Kidney epithelial cell (primary cell): ENCODE data around the gene IL17RD. TPM values are rescaled to one million over a fixed set of nuclear protein-coding genes. Genes with fewer than 3 reads are reported as not detected.

ENCODE experiments used
- DNase-seq: peaks from one replicate; pipeline ENCODE4 v3.0.0-alpha.2; 2010; ENCODE audit warnings: low read depth
- H3K27me3 ChIP-seq: 2 replicates; pipeline ENCODE4 v1.6.0; 2011; ENCODE audit warnings: low read length; ENCODE audit not compliant: control insufficient read depth, insufficient read depth
- H3K36me3 ChIP-seq: 2 replicates; pipeline ENCODE4 v1.5.1; 2011; ENCODE audit warnings: low read length; ENCODE audit not compliant: control insufficient read depth, insufficient read depth
- H3K4me3 ChIP-seq: 2 replicates; pipeline ENCODE4 v1.5.1; 2011; ENCODE audit warnings: low read depth, mild to moderate bottlenecking, control low read depth, low read length
- CTCF ChIP-seq: IDR thresholded peaks from 2 replicates; pipeline ENCODE4 v1.5.1; 2011; ENCODE audit warnings: mild to moderate bottlenecking, moderate library complexity, low read length, control low read depth, inconsistent platforms; ENCODE audit not compliant: insufficient read depth, poor library complexity, severe bottlenecking
- total RNA-seq: library from RNA; depleted of rRNA; stranded (reverse); fragments of >200 nt; gene quantifications from 2 replicates; pipeline ENCODE4 v1.2.3, GENCODE V29; 2015

The IL17RD gene
- total RNA-seq, 1 donor from 2014 or later, result 25.7 TPM

DNA sequence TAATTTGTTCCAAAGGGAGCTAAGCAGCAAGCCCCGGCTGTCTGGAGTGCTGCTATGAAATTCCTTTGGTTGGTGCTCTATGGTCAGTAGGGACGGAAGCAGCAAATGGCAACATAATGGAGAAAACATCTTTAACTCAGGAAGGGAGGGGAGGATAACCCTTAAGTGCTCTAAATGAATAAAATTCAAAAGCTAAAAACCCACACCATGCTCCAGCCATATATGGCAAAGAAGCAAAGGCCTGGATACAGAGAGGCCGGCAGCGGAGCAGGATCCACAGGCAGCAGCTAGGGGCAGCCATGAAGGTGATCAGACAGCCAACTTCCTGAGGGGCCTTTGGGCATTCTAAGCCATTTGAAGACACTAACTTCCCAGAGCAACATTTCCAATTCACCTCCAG, 38.9 kb downstream of the IL17RD start:
- Histone ChIP-seq H3K27me3 (no peaks in the 10 kb centered on the region), H3K36me3 (no peaks in the 10 kb centered on the region), H3K4me3 (no peak overlapping the region)
- no peak for TF ChIP-seq CTCF
- no peak for DNase-seq

DNA sequence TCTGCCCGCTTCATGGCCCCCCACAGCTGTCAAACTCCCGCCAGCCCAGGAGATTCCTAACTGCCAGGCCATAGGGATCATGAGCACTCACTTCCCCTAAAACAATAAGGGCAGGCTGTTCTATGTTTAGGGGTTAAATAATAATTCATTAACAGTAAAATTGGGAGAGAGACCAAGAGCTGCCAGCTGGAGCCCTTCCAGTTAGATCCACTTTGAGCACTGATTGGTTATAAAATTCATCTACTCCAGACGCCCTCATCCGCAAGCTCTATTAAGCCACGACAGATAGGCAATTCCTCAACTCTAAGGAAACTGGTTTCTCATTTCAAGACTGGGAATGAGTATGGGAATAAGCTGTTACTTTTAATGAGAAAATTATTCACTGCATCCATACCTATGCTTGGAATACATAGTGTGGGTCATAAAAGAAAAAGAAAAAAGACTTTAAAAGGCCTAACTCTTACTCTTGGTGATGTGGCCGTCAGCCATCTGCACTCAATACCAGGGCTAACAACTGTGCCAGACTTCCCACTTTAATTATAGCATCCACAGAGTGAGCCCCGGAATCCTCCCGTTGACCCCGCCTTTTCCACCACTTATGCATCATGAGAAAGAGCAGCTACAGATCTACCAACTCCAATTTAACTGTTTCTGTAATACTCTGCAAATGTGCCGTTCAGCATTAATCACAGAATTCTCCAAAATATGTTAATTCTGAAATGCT, 44.5 kb downstream of the IL17RD start:
- H3K36me3 ChIP-seq, result no peaks in the 10 kb centered on the region
- no peak overlapping the region for H3K4me3 ChIP-seq
- no peak for TF ChIP-seq CTCF
- no peaks in the 10 kb centered on the region for H3K27me3 ChIP-seq
- DNase-seq, result no peak

DNA sequence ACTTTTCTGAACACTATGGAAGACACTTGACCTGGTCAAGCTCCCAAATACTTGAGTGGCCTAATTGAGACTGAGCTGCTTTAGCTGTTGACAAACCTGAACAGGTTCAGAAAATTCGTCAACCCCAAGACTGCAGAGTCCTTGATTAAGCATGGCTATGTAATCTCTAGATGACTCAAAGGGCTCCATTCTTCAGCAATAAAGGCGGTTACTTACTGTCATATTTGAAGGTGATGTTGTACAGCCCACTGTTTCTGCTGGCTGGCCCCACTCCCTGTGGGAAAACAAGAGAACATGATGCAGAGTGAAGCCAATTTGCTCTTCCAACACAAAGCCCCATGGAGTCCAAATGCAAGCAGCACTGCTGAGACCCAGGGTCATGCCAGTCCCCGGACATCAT, 45.1 kb downstream of the IL17RD start:
- DNase-seq, result no peak
- Histone ChIP-seq H3K4me3 (no peak overlapping the region), H3K36me3 (no peaks in the 10 kb centered on the region), H3K27me3 (no peaks in the 10 kb centered on the region)
- TF ChIP-seq CTCF, result no peak

- Histone ChIP-seq H3K4me3 (no peak overlapping the region), H3K36me3 (no peaks in the 10 kb centered on the region), H3K27me3 (no peaks in the 10 kb centered on the region)
- DNase-seq, result no peak
- no peak for TF ChIP-seq CTCF
These were observed 46.9 kb downstream of the IL17RD start for GRCh38 chr3:57118254-57118653.

DNA sequence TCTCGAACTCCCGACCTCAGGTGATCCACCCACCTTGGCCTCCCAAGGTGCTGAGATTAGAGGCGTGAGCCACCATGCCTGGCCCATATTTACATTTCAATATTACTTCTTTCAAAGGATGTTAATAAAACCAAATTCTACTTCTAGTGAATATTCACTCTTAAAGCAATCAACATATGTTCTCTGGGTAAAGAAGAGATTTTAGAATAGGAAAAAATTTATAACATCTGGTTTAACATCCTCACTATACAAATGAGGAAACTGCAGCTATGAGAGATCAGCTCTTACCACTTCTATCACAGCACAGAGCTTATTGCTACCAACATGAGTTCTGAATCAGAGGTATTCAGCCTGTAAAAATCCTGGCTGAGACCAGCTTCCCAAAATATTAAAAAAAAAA, 48.7 kb downstream of the IL17RD start:
- Histone ChIP-seq H3K4me3 (no peak overlapping the region), H3K36me3 (no peaks in the 10 kb centered on the region), H3K27me3 (no peaks in the 10 kb centered on the region)
- TF ChIP-seq CTCF, result no peak
- no peak for DNase-seq

DNA sequence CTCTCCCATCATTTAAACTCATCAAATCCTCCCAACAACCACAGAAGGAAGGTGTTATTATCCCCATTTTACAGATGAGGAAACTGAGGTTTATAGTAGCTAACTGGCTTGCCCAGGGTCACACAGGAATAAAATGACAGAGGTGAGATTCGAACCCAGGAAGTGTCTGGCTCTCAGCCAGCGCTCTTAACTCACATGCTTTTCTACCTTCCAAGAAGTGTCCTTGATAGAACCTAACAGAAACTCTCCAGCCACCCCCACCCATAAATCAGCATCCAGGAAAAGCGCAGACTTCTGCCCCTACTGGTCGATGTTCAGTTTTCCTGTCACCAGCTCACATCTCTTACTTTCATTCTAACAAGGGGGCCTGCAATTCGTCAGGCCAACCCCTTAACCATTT, 52.9 kb downstream of the IL17RD start:
- TF ChIP-seq CTCF, result peak; percentile 31
- no peaks in the 10 kb centered on the region for H3K36me3 ChIP-seq
- H3K27me3 ChIP-seq, result no peaks in the 10 kb centered on the region

More for the DNA sequence above, 52.9 kb downstream of the IL17RD start:
- no peak overlapping the region for H3K4me3 ChIP-seq
- DNase-seq, result no peak
